WTC11 (cell line): ENCODE measurements around the gene CYP24A1. TPM values are rescaled to one million over a fixed set of nuclear protein-coding genes. Genes with fewer than 3 reads are reported as not detected.

Source experiments
- AR ChIP-seq: fragments of 250-450 bp; sonication (Bioruptor Pico); IDR thresholded peaks from 2 replicates; pipeline ENCODE4 v1.9.0; 2021; ENCODE audit warnings: mild to moderate bottlenecking
- ATF6 ChIP-seq: sonication (generic); formaldehyde crosslinking; IDR thresholded peaks from 2 replicates; pipeline ENCODE4 v1.8.1; 2023; ENCODE audit warnings: mild to moderate bottlenecking, missing genetic modification reagents
- CREB1 ChIP-seq: sonication (generic); formaldehyde crosslinking; IDR thresholded peaks from 2 replicates; pipeline ENCODE4 v1.8.0; 2023; ENCODE audit warnings: mild to moderate bottlenecking, missing genetic modification reagents
- CTCF ChIP-seq: fragments of 200-600 bp; IDR thresholded peaks from 2 replicates; pipeline ENCODE4 v1.8.0; 2022; ENCODE audit warnings: antibody characterized with exemption
- ERG ChIP-seq: fragments of 250-450 bp; sonication (Bioruptor Pico); IDR thresholded peaks from 2 replicates; pipeline ENCODE4 v1.8.0; 2021; ENCODE audit warnings: mild to moderate bottlenecking
- IRF2 ChIP-seq: sonication (generic); formaldehyde crosslinking; IDR thresholded peaks from 2 replicates; pipeline ENCODE4 v1.8.0; 2022; ENCODE audit warnings: low read depth, missing genetic modification reagents, borderline replicate concordance
- KAT7 ChIP-seq: sonication (generic); formaldehyde crosslinking; IDR thresholded peaks from 2 replicates; pipeline ENCODE4 v1.8.1; 2023; ENCODE audit warnings: missing genetic modification reagents, mild to moderate bottlenecking, borderline replicate concordance
- NFATC4 ChIP-seq: fragments of 250-450 bp; sonication (Bioruptor Pico); IDR thresholded peaks from 2 replicates; pipeline ENCODE4 v1.9.0; 2021; ENCODE audit warnings: mild to moderate bottlenecking
- PREB ChIP-seq: sonication (generic); formaldehyde crosslinking; IDR thresholded peaks from 2 replicates; pipeline ENCODE4 v1.8.1; 2022; ENCODE audit warnings: mild to moderate bottlenecking, missing genetic modification reagents, moderate library complexity, borderline replicate concordance
- PRRX2 ChIP-seq: fragments of 250-450 bp; sonication (Bioruptor Pico); IDR thresholded peaks from 2 replicates; pipeline ENCODE4 v1.8.0; 2021; ENCODE audit warnings: mild to moderate bottlenecking
- STAT6 ChIP-seq: sonication (generic); formaldehyde crosslinking; conservative IDR thresholded peaks from 2 replicates; pipeline ENCODE4 v1.8.1; 2023; ENCODE audit warnings: mild to moderate bottlenecking, low read depth, missing genetic modification reagents, moderate library complexity
- USF1 ChIP-seq: sonication (generic); formaldehyde crosslinking; IDR thresholded peaks from 2 replicates; pipeline ENCODE4 v1.8.0; 2022; ENCODE audit warnings: mild to moderate bottlenecking, missing genetic modification reagents
- ZBTB43 ChIP-seq: sonication (generic); formaldehyde crosslinking; IDR thresholded peaks from 2 replicates; pipeline ENCODE4 v1.8.1; 2023; ENCODE audit warnings: mild to moderate bottlenecking, missing genetic modification reagents
- ZNF281 ChIP-seq: sonication (generic); formaldehyde crosslinking; IDR thresholded peaks from 2 replicates; pipeline ENCODE4 v1.8.0; 2023; ENCODE audit warnings: mild to moderate bottlenecking, missing genetic modification reagents
- ZNF416 ChIP-seq: fragments of 250-450 bp; sonication (Bioruptor Pico); IDR thresholded peaks from 2 replicates; pipeline ENCODE4 v1.9.0; 2021; ENCODE audit warnings: mild to moderate bottlenecking, inconsistent platforms
- ZNF423 ChIP-seq: fragments of 250-450 bp; sonication (Bioruptor Pico); IDR thresholded peaks from 2 replicates; pipeline ENCODE4 v2.1.2; 2022; ENCODE audit warnings: mild to moderate bottlenecking, moderate library complexity
- ZNF671 ChIP-seq: fragments of 250-450 bp; sonication (Bioruptor Pico); IDR thresholded peaks from 2 replicates; pipeline ENCODE4 v1.8.0; 2021; ENCODE audit warnings: mild to moderate bottlenecking
- total RNA-seq: library from RNA; stranded (reverse); gene quantifications from 3 replicates; pipeline ENCODE4 v1.2.3, GENCODE V29; 2021

CYP24A1 gene
- total RNA-seq, 1 experiment from 2014 or later = not detected

GRCh38 chr20:54172856-54173652, 732 bp downstream of the CYP24A1 start (continued):
- TF ChIP-seq PRRX2 (CRISPR knock-in tag) (no peak), ATF6 (CRISPR knock-in tag) (peak; percentile 23; the same call in 1 of the 2 replicates), NFATC4 (CRISPR knock-in tag) (no peak), STAT6 (CRISPR knock-in tag) (no peak), IRF2 (CRISPR knock-in tag) (no peak), ZBTB43 (CRISPR knock-in tag) (no peak), ZNF423 (CRISPR knock-in tag) (no peak), CREB1 (CRISPR knock-in tag) (no peak; the same call in 1 of the 2 replicates), ZNF416 (CRISPR knock-in tag) (no peak), ZNF671 (CRISPR knock-in tag) (no peak), ERG (CRISPR knock-in tag) (no peak), ZNF281 (CRISPR knock-in tag) (no peak), PREB (CRISPR knock-in tag) (no peak), USF1 (CRISPR knock-in tag) (no peak; the same call in 1 of the 2 replicates), KAT7 (CRISPR knock-in tag) (no peak), CTCF (no peak), AR (no peak)
